HepG2 (cell line): ENCODE results near the gene SLFN14. TPM values are rescaled to one million over a fixed set of nuclear protein-coding genes. Genes with fewer than 3 reads are reported as not detected.

Experiments
- ATAC-seq: fragments of 200-7000 bp; cut with Tn5 transposase; 3 replicates; pipeline ENCODE4 v1.9.1; 2020; ENCODE audit warnings: mild to moderate bottlenecking, moderate library complexity
- BruUV-seq: library from RNA; stranded (reverse); fragments of 400-500 nt; replicated peaks from 2 replicates; lab custom pipeline; 2021; lab: Mats Ljungman, UMichigan
- CTCF ChIA-PET: fragments of 300-600 bp; formaldehyde crosslinking; extraction: SDS; loops from one replicate; lab custom pipeline; 2021; ENCODE audit warnings: low total read pairs, inconsistent platforms, low intra/inter-chr PET ratio; lab: Yijun Ruan, JAX
- POLR2A ChIA-PET: fragments of 350-600 bp; sonication (Branson Sonifier 250); formaldehyde crosslinking; loops from one replicate; lab custom pipeline; 2020; ENCODE audit warnings: antibody characterized with exemption, inconsistent platforms; lab: Yijun Ruan, JAX
- DNase-seq: peaks from one replicate; pipeline ENCODE4 v3.0.0-alpha.2; 2015; ENCODE audit warnings: low spot score
- FAIRE-seq: peaks from 3 replicates; lab custom pipeline; 2011; peaks lifted over from hg19 to GRCh38; lab: Jason Lieb, UNC
- H2AFZ ChIP-seq: one replicate; pipeline ENCODE4 v1.6.1; 2011; ENCODE audit warnings: low read length, inconsistent platforms
- H3K27ac ChIP-seq: fragments of 300-600 bp; 3 replicates; pipeline ENCODE4 v1.8.0; 2011; ENCODE audit warnings: mixed run types, mild to moderate bottlenecking, mixed read lengths, low read length, inconsistent platforms; ENCODE audit not compliant: insufficient read depth; ENCODE audit errors: extremely low read length
- H3K27me3 ChIP-seq, 2 experiments: fragments of 200-600 bp in 1 of 2; 2 replicates in 1 of 2; 3 replicates in 1 of 2; pipeline versions ENCODE4 v1.6.0 to v1.8.0; 2011; ENCODE audit warnings: low read length in 2 of 2, mild to moderate bottlenecking in 2 of 2, moderate library complexity in 2 of 2, inconsistent platforms in 1 of 2; ENCODE audit not compliant: insufficient read depth in 2 of 2, control insufficient read depth in 1 of 2
- H3K36me3 ChIP-seq, 2 experiments: fragments of 200-600 bp in 1 of 2; replicated peaks in 1 of 2; 2 replicates in 1 of 2; 3 replicates in 1 of 2; pipeline versions ENCODE4 v1.5.1 to v1.8.0; 2011; ENCODE audit warnings: low read length in 2 of 2, inconsistent platforms in 1 of 2; ENCODE audit not compliant: insufficient read depth in 2 of 2, control insufficient read depth in 1 of 2
- H3K4me1 ChIP-seq: 2 replicates; pipeline ENCODE4 v1.5.1; 2012; ENCODE audit warnings: low read length, inconsistent platforms; ENCODE audit not compliant: insufficient read depth
- H3K4me2 ChIP-seq: 2 replicates; pipeline ENCODE4 v1.6.0; 2011; ENCODE audit warnings: low read depth, low read length, inconsistent platforms
- H3K4me3 ChIP-seq, 3 experiments: fragments of 200-600 bp in 1 of 3; sonication (generic), shearing (Covaris generic) in 1 of 3; replicated peaks in 1 of 3; 2 replicates each; pipeline ENCODE4 v1.5.1; 2011 to 2016; ENCODE audit warnings: low read length in 3 of 3, inconsistent platforms in 2 of 3, low read depth in 2 of 3, mild to moderate bottlenecking in 2 of 3, control low read depth in 1 of 3, mixed read lengths in 1 of 3; ENCODE audit not compliant: insufficient read depth in 1 of 3
- H3K79me2 ChIP-seq: one replicate; pipeline ENCODE4 v1.6.1; 2011; ENCODE audit warnings: low read length, inconsistent platforms; ENCODE audit not compliant: insufficient read depth
- H3K9ac ChIP-seq: 2 replicates; pipeline ENCODE4 v1.6.0; 2011; ENCODE audit warnings: mild to moderate bottlenecking, low read depth, low read length, inconsistent platforms; ENCODE audit not compliant: insufficient read depth
- H3K9me3 ChIP-seq: 2 replicates; pipeline ENCODE4 v1.5.1; 2012; ENCODE audit warnings: mild to moderate bottlenecking, low read length
- H4K20me1 ChIP-seq: 2 replicates; pipeline ENCODE4 v1.6.0; 2011; ENCODE audit warnings: inconsistent platforms, mild to moderate bottlenecking, low read length, moderate library complexity; ENCODE audit not compliant: insufficient read depth
- BATF2 ChIP-seq: sonication (generic); formaldehyde crosslinking; IDR thresholded peaks from 2 replicates; pipeline ENCODE4 v1.8.0; 2022; ENCODE audit warnings: mild to moderate bottlenecking, missing genetic modification reagents, moderate library complexity
- ELF1 ChIP-seq: sonication (generic); formaldehyde crosslinking; IDR thresholded peaks from 2 replicates; pipeline ENCODE4 v1.4.0; 2020; ENCODE audit warnings: missing genetic modification reagents
- HIVEP1 ChIP-seq: sonication (generic); formaldehyde crosslinking; IDR thresholded peaks from 2 replicates; pipeline ENCODE4 v1.4.0; 2020; ENCODE audit warnings: mild to moderate bottlenecking, missing genetic modification reagents
- MYC ChIP-seq: sonication (generic); formaldehyde crosslinking; IDR thresholded peaks from 2 replicates; pipeline ENCODE4 v1.9.0; 2021; ENCODE audit warnings: missing genetic modification reagents, borderline replicate concordance
- REL ChIP-seq: sonication (generic); formaldehyde crosslinking; conservative IDR thresholded peaks from 2 replicates; pipeline ENCODE4 v1.8.0; 2022; ENCODE audit warnings: mild to moderate bottlenecking, missing genetic modification reagents, moderate library complexity
- REXO4 ChIP-seq: sonication (generic); formaldehyde crosslinking; IDR thresholded peaks from 2 replicates; pipeline ENCODE4 v1.8.0; 2022; ENCODE audit warnings: missing genetic modification reagents, mild to moderate bottlenecking, borderline replicate concordance
- SKIL ChIP-seq: sonication (generic); formaldehyde crosslinking; IDR thresholded peaks from 2 replicates; pipeline ENCODE4 v1.8.0; 2022; ENCODE audit warnings: missing genetic modification reagents, mild to moderate bottlenecking, moderate library complexity, borderline replicate concordance
- SNAPC2 ChIP-seq: sonication (generic); formaldehyde crosslinking; IDR thresholded peaks from 2 replicates; pipeline ENCODE4 v1.8.1; 2022; ENCODE audit warnings: mild to moderate bottlenecking, missing genetic modification reagents
- SP5 ChIP-seq: IDR thresholded peaks from 2 replicates; pipeline ENCODE4 v1.6.1; 2016; ENCODE audit warnings: low read depth, borderline replicate concordance
- USF2 ChIP-seq, 2 experiments: sonication (generic) in 1 of 2; formaldehyde crosslinking in 1 of 2; IDR thresholded peaks; 2 replicates each; pipeline versions ENCODE4 v1.5.1 to v1.6.1; 2011 to 2020; ENCODE audit warnings: borderline replicate concordance in 1 of 2, low read depth in 1 of 2, low read length in 1 of 2, mild to moderate bottlenecking in 1 of 2, missing genetic modification reagents in 1 of 2, moderate library complexity in 1 of 2
- ZNF20 ChIP-seq: sonication (generic); formaldehyde crosslinking; IDR thresholded peaks from 2 replicates; pipeline ENCODE4 v1.4.0; 2020; ENCODE audit warnings: mild to moderate bottlenecking, moderate library complexity, missing genetic modification reagents
- WGBS: methylation state at CpG from one replicate; pipeline ENCODE4 v1.1.6; 2017; ENCODE audit warnings: low lambda C conversion rate; 5-methylcytosine and 5-hydroxymethylcytosine counted together
- in situ Hi-C: cut with HindIII; loops from 2 replicates; pipeline ENCODE4 v1.10.0; 2017; ENCODE audit warnings: low pct_unique_long_range_greater_than_20kb; ENCODE audit not compliant: extremely low pct_ligation_motif_present
- intact Hi-C: fragments of 100-400 bp; cut with micrococcal nuclease; formaldehyde crosslinking; loops from one replicate; pipeline ENCODE4 v1.10.0; 2022; ENCODE audit not compliant: unreplicated experiment
- polyA plus RNA-seq, 8 experiments: library from polyadenylated mRNA; depleted of rRNA in 3 of 8; stranded (reverse) in 7 of 8; unstranded in 1 of 8; fragments of >200 nt; fragmentation: Illumina TruSeq in 4 of 8; extraction: Trizol in 4 of 8; gene quantifications; 2 replicates each; pipeline versions ENCODE4 v1.2.1 to v1.2.3, GENCODE V29; 2011 to 2016; ENCODE audit warnings: low read depth in 4 of 8, missing spikeins in 1 of 8, mixed read lengths in 1 of 8; ENCODE audit not compliant: insufficient read depth in 1 of 8
- total RNA-seq, 5 experiments: library from RNA; depleted of rRNA; stranded (reverse); fragments of >200 nt; fragmentation: Illumina TruSeq; extraction: Trizol; gene quantifications; 2 replicates each; pipeline ENCODE4 v1.2.3, GENCODE V29; 2016; ENCODE audit warnings: low read depth in 1 of 5

SLFN14 gene
- total and polyA plus RNA-seq, 2 of the 13 experiments (the other 11 are each of a cell fraction or from before 2014, with no cell fraction given), result not detected

GRCh38 chr17:35548208-35548810 is 12.3 kb downstream of the SLFN14 start:
- intact Hi-C loops (no loop called here), in situ Hi-C loops (loop anchor here (25.0 kb wide), 1 partner anchor 1136 kb away; no protein-coding TSS in a partner anchor)
- Histone ChIP-seq H3K9me3 (no peaks in the 10 kb centered on the region), H3K27ac (no peak overlapping the region), H3K4me1 (no peaks in the 10 kb centered on the region), H4K20me1 (no peaks in the 10 kb centered on the region), H3K9ac (no peak overlapping the region), H3K4me3 (no peak overlapping the region), H3K4me2 (no peak overlapping the region), H2AFZ (no peak overlapping the region), H3K79me2 (no peaks in the 10 kb centered on the region), H3K36me3 (no peaks in the 10 kb centered on the region), H3K27me3 (peaks cover 0 to 6% of the 10 kb centered on the region in 2 experiments; a peak in 1 of 5 replicates)
- ChIA-PET CTCF (no interaction called here), POLR2A (no interaction called here)
- TF ChIP-seq BATF2 (CRISPR knock-in tag), result no peak
- TF ChIP-seq SKIL, result no peak
- TF ChIP-seq SP5 (CRISPR knock-in tag), result no peak
- TF ChIP-seq REXO4 (CRISPR knock-in tag), result no peak
- no peak for TF ChIP-seq ZNF20 (CRISPR knock-in tag)
- TF ChIP-seq MYC (CRISPR knock-in tag), result no peak
- no peak for TF ChIP-seq SNAPC2 (CRISPR knock-in tag)
- no peak for TF ChIP-seq HIVEP1 (CRISPR knock-in tag)
- TF ChIP-seq ELF1 (CRISPR knock-in tag), result no peak
- no peak for TF ChIP-seq USF2 (IDR thresholded peaks at IDR 0.05; ENCODE audit: low read depth, low read length)
- TF ChIP-seq USF2 (CRISPR knock-in tag; IDR thresholded peaks at IDR 0.05; ENCODE audit: borderline replicate concordance), result no peak
- TF ChIP-seq REL, result no peak
- no peak for FAIRE-seq
- no TSS peak for BruUV-seq
- ATAC-seq, result no peak
- WGBS, result 3% methylated on average over 8 of the region's 8 CpGs
- no peak for DNase-seq
